NCI-H345 treated with DMSO at 0.1 percent for 48 hours (cell line): Measurements from ENCODE around the gene TPT1.
"Not testable (repeated sequence)": the region's sequence is repeated elsewhere in the genome, so short reads cannot be mapped to it uniquely, and the experiment has no call there.

Experiments used
- DNase-seq: peaks from one replicate; lab custom pipeline; 2025; ENCODE audit not compliant: unreplicated experiment; lab: John Stamatoyannopoulos, UW

Gene TPT1

DNA sequence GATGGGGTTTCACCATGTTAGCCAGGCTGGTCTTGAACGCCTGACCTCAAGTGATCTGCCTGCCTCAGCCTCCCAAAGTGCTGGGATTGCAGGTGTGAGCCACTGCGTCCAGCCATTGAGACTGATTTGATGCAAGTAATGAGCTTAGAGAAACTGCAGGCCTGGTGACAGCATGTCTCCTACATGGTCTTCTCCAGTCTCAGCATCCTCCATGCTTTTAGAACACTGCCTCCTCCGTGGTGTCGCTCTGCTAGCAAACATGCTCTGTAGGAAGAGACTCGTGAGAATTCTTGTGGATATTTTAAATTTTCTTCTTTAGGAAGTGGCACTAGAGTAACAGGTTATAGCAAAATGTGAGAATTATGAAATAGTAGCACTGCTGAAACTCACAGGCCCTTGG is 37.1 kb downstream of the TPT1 start:
- DNase-seq, result no peak

DNA sequence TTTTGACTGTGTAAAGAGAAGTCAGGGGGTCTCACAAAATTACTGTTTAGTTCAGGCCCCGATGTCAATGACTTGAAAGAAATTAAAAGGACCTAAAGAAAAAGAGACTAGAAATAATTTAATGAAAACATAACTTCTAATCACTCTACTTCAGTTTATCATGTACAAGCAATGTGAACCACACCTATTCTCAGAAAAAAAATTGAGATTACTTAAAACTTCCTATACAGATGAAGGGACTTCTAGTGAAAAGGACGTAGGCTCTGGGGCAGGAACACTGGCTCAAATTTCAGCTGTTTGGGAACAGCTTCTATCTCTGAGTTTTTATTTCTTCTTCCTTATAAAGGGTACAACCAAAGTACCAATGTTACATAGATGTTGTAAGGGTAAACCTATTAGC is 38.0 kb downstream of the TPT1 start:
- DNase-seq, result no peak

DNA sequence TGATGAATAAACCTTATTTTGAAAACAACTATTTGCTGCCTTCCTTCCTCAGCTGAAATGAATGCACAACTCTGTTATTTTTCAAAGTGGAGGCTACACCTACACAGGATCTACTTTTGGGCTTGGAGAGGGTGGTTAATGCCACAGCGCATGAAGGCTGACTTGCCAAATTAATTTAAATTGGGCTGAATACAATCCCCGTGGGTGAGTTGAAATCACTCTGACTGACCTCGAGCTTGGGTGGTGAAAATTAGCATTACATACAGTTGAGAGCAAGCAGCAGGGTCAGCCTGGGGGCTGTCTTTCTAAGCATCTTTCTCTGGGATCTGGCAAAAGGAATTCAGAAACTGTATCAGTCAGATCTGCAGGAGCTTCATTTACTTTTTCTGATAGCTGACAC is 38.5 kb downstream of the TPT1 start:
- DNase-seq, result no peak

DNA sequence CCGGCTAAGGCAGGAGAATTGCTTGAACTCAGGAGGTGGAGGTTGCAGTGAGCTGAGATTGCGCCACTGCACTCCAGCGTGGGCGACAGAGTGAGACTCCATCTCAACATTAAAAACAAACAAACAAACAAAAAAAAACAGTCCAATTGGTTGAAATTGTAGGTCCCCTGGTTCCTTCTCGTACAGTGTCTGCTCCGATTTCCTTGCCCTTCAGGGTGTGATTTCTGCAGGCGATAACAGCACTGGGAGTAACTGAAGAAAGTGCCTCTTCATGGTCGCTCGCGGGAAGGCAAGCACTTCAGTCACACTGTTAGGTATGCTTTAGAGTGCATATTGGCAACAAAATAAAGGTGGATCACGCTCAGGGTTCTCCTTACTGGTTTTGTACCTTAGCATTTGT is 39.7 kb downstream of the TPT1 start:
- no peak for DNase-seq

DNA sequence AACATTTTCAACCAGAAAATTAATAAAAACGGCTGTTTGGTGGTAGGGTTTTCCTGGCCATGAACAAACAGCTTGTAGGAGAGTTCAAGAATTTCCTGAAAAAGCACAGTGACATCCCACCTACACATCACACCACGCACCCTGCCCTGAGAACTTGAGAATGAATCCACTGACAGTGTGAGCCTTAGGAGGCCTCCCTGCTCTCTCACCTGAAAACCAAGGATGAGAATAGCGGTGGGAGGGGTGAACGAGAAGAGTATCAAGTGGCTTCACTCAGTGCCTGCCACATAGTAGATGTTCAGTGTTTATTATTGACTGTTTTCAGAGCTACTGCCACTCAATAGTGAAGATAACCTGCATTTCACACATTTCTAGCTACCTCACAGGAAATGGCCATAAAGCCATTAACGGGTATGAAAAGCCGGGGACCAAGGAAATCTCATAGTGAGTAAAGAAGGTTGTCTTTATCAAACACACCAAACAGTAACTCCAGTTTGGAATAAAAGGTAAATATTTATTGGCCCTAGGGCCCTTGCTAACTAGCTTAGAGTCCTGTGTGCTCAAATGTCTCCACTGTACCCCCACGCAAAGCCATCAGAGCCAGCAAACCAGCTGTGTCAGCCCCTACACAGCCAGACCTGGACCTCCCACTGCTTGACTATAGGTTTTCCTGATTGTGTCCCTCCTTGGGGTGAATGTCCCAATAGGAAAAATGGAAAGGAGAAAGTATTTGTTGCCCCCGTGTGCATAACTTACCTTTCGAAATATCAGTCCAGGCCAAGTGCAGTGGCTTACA is 40.6 kb downstream of the TPT1 start:
- no peak for DNase-seq

DNA sequence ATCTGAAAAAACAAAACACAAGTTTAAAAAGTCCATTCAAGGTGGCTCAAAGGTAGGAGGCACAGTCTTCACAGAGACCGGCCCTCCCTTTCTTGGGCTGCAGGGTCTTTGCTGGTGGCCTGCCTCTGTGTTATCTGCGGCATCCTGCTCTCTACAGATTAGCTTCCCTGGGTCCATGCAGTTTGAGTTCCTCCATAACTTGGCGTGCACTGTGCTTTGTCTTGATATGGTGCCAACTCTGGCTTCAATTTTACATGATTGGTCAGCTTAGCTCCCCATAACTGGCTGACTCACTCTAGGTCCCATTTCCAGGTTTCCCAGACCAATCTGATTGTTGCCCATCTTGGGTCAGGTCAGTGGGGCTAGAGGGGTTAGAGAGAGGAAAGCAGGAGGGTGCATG is 41.8 kb downstream of the TPT1 start:
- DNase-seq, result no peak

DNA sequence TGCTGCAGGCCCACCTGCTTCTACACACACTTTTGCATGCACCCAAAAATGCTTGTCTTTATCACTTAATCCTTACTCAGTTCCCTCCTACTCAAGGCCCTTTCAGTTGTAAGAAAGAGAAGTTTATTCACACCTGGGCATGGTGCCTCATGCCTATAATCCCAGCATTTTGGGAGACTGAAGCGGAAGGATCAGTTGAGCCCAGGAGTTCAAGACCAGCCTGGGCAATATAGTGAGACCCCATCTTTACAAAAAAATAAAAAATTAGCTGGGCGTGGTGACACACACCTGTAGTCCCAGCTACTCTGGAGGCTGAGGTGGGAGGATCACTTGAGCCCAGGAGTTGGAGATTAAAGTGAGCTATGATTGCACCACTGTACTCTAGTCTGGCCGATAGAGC is 42.4 kb downstream of the TPT1 start:
- DNase-seq, result not testable (repeated sequence)

DNA sequence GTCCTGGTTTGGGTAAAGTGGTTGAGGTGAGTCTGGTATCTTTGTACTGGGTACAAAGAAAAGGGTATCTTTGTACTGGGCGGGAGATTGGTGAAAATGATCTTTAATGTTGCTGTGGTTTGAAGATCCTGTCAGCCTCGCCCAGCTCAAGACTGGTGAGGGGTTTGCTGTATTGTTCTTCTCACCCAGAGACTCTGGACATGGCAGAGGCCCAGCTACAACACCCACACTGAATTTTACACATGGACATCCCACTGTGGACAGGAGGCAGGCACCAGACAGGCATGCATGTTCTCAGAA is 42.8 kb downstream of the TPT1 start:
- DNase-seq, result no peak

DNA sequence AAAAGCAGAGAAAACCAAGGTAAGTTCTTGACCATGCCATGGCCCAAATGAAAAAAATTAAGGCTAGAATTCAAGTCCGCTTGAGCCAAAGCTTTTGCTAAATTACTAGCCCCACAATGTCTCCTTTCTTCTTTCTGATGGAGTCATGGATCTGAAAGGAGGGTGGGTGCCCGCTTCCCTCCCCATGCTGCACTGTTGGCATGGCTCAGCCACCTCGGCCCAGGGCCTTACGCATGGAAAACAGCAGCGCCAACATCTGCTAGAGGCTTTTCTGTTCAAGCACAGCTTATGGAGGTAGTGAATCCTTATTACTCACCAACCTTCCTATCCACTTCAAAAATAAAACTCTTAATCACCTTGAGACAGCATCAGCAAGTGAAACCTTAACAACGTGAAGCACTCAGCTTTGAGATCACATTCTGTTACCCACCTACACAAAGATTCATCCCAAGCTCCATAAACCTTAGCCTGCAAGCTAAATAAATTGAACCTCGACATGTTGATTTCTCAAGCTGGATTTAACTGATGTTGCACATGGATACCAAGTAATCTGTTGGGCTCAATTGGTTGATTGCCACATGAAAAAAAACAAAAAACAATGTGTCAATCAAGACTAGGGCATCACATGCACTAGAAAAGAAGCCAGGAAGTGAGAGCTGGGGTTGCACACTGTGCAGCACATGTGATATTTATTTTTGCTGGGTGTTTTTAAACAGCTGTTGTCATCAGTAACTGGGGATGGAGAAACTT is 43.4 kb downstream of the TPT1 start:
- DNase-seq, result no peak

DNA sequence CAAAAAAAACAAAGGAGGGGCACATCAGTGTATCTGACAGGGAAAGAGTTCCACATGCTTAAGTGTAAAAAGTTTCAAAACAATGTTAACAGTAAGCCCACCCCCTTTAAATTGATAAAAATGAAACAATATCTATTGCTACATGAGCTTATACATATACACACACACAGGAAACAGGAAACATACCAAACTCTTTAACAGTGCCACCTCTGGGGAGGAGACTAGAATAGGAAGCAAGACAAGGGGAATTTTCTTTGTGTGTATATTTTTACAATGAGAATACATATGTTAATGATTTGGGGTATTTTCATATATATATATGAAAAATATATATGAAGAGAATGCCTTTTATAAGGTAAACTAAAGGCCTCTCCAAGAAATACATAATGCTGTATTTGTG is 44.7 kb downstream of the TPT1 start:
- no peak for DNase-seq

DNA sequence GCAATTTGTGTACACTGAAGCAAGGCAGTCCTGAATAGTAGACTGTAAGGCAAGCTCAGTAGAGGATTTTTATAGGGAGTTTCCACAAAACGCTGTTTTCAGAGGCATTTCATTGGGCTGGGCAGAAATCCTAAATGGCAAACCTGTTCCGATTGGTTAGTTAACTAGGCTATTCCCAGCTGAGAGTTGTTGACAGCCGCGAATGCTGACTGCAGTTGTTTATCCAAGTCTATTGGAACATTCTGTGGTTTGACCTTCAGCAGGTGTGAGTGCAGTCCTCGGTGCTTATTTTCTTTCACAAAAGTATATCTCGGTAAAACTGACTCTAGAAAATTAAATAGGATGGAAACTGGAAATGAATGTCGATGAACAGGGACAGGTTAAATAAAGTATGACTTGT is 45.4 kb downstream of the TPT1 start:
- no peak for DNase-seq

DNA sequence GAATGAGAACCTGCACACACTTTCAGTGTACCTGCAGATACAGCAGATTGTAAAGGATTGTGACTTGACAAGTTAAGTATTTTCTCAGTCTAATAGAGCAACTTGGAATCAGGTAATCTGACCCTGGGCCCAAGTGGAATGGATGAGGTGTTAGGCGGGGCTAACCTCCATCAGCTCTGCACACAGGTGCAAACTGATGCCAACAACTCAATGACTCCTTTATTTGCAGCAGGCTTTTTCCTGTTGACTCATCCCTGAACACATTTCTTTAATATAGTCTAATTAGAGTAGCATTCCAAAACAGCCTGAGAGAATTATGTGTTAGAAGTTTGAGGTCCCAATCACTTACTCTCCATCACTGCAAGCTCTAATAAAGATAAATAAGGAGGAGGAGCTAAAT is 48.8 kb downstream of the TPT1 start:
- no peak for DNase-seq

DNA sequence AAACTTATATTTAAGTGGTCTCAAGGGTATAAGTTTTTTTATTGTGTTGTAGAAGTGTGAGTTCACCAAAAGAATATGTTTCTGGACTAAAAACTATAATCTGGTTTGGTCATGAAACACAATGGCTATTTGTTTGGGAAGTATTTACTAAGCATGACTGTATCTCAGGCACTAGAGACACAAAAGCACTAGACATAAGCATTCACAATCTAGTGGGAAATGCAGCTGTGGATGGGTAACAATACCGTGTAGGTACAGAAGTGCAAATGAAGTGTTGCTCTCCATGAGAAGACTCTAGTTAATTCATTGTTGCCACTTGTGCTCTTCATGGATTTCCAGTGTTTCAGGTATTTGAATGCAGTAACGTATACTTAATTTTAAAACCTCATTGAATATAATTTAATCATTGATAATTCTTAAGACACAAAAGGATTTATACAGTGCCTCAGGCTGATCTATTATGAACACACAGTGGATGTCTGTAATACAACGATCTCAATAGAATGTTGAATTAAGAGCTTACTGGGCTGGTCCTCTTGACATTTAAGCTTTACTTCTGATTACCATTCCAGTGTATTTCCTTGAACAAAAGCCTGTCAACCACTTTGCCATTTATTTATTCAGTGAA is 50.9 kb downstream of the TPT1 start:
- DNase-seq, result peak; percentile 31
